ENCODE measurements around the gene MTHFD2L.

GRCh38 chr4:74283614-74284013 lies 125.7 kb downstream of the MTHFD2L start:
- no peak for TF ChIP-seq MAX (IDR thresholded peaks at IDR 0.05; ENCODE audit: insufficient read depth, insufficient read length)
- no peak for TF ChIP-seq CTCF (IDR thresholded peaks at IDR 0.05; ENCODE audit: extremely low read depth in 1 of 2, insufficient read depth in 1 of 2, low read depth in 1 of 2, low read length in 2 of 2)
- TF ChIP-seq EZH2 (IDR thresholded peaks at IDR 0.05; ENCODE audit: borderline replicate concordance, low read depth, low read length, severe bottlenecking), result no peak
- no peak for TF ChIP-seq MYC (IDR thresholded peaks at IDR 0.05; ENCODE audit: low read depth, low read length)
- TF ChIP-seq POLR2A (IDR thresholded peaks at IDR 0.05; ENCODE audit: low read depth, low read length), result no peak
- TF ChIP-seq POLR2AphosphoS5 (IDR thresholded peaks at IDR 0.05; ENCODE audit: insufficient read depth, low read depth, low read length), result no peak
- TF ChIP-seq JUN (IDR thresholded peaks at IDR 0.05; ENCODE audit: borderline replicate concordance, insufficient read depth, insufficient read length, low read depth), result no peak
